Stimulated activated CD8-positive, alpha-beta memory T cell treated with anti-CD3 and anti-CD28 coated beads, Interleukin-15, amount 100 ng/mL, for 4 hours (primary cell): ENCODE results near the gene LRCH1.

Experiments used
- DNase-seq, 2 donors: peaks; one replicate each; pipeline ENCODE4 v3.0.0-alpha.2; 2020; ENCODE audit warnings: low read depth in 2 of 2

Gene LRCH1

GRCh38 chr13:46665633-46666482 lies 112.9 kb downstream of the LRCH1 start:
- no peak for DNase-seq

- DNase-seq: no peak
Measured at GRCh38 chr13:46666727-46667456, 113.9 kb downstream of the LRCH1 start.

GRCh38 chr13:46667687-46668281 lies 114.8 kb downstream of the LRCH1 start:
- no peak for DNase-seq

- DNase-seq: no peak
Measured at GRCh38 chr13:46668302-46668720, 115.3 kb downstream of the LRCH1 start.

- no peak for DNase-seq
Measured at GRCh38 chr13:46668931-46669525, 116.1 kb downstream of the LRCH1 start.

GRCh38 chr13:46672338-46673090 lies 119.5 kb downstream of the LRCH1 start:
- DNase-seq: no peak

GRCh38 chr13:46675016-46675415 lies 122.0 kb downstream of the LRCH1 start:
- DNase-seq: no peak

- DNase-seq: no peak
Measured at GRCh38 chr13:46676378-46676725, 123.4 kb downstream of the LRCH1 start.

- DNase-seq: no peak
Measured at GRCh38 chr13:46679369-46680120, 126.6 kb downstream of the LRCH1 start.

- DNase-seq: no peak
Measured at GRCh38 chr13:46682015-46682414, 129.0 kb downstream of the LRCH1 start.

- no peak for DNase-seq
Measured at GRCh38 chr13:46682707-46683106, 129.7 kb downstream of the LRCH1 start.

GRCh38 chr13:46683676-46684260 lies 130.8 kb downstream of the LRCH1 start:
- no peak for DNase-seq

GRCh38 chr13:46684287-46685001 lies 131.5 kb downstream of the LRCH1 start:
- DNase-seq: no peak

- DNase-seq: no peak
Measured at GRCh38 chr13:46685006-46685730, 132.2 kb downstream of the LRCH1 start.

- no peak for DNase-seq
Measured at GRCh38 chr13:46686171-46686570, 133.2 kb downstream of the LRCH1 start.

GRCh38 chr13:46687810-46688209 lies 134.8 kb downstream of the LRCH1 start:
- no peak for DNase-seq

GRCh38 chr13:46688306-46688705 lies 135.3 kb downstream of the LRCH1 start:
- no peak for DNase-seq

- DNase-seq: no peak
Measured at GRCh38 chr13:46698014-46698413, 145.0 kb downstream of the LRCH1 start.

- no peak for DNase-seq
Measured at GRCh38 chr13:46698910-46699460, 146.0 kb downstream of the LRCH1 start.
